Mesothelial cell of epicardium (in vitro differentiated cells): ENCODE data around the gene RBM33. TPM values are rescaled to one million over a fixed set of nuclear protein-coding genes. Genes with fewer than 3 reads are reported as not detected.
A peak's percentile ranks its signal among the peaks of the same experiment; 100 is the strongest.

Experiments
- DNase-seq, 2 experiments: peaks; one replicate each; pipeline ENCODE4 v3.0.0; 2021; ENCODE audit warnings: low spot score in 2 of 2; ENCODE audit not compliant: unreplicated experiment in 2 of 2
- H3K27ac Mint-ChIP-seq: 2 replicates; pipeline ENCODE4 v1.8.0; 2021; ENCODE audit warnings: mixed read lengths
- H3K27me3 Mint-ChIP-seq: 2 replicates; pipeline ENCODE4 v1.8.0; 2021; ENCODE audit warnings: low read depth, mixed read lengths
- H3K36me3 Mint-ChIP-seq: 2 replicates; pipeline ENCODE4 v1.8.0; 2021; ENCODE audit warnings: mixed read lengths
- H3K4me1 Mint-ChIP-seq: 2 replicates; pipeline ENCODE4 v1.8.0; 2021; ENCODE audit warnings: mixed read lengths
- H3K4me3 Mint-ChIP-seq: 2 replicates; pipeline ENCODE4 v1.8.0; 2021; ENCODE audit warnings: mild to moderate bottlenecking, moderate library complexity, mixed read lengths
- H3K9me3 Mint-ChIP-seq: 2 replicates; pipeline ENCODE4 v1.8.0; 2021; ENCODE audit warnings: mixed read lengths
- CTCF ChIP-seq: fragments of 200-600 bp; sonication (generic); IDR thresholded peaks from one replicate; pipeline ENCODE4 v1.5.0; 2021; ENCODE audit warnings: antibody characterized with exemption; ENCODE audit not compliant: unreplicated experiment
- total RNA-seq: library from RNA; stranded (reverse); gene quantifications from 3 replicates; pipeline ENCODE4 v1.2.1, GENCODE V29; 2021

Gene RBM33
- total RNA-seq, 1 donor from 2014 or later = 83.4 TPM

GRCh38 chr7:155735442-155736115, 91.1 kb downstream of the RBM33 start:
- peaks cover 17% of the 10 kb centered on the region for H3K36me3 Mint-ChIP-seq
- H3K4me3 Mint-ChIP-seq = no peak overlapping the region
- no peak overlapping the region for H3K27ac Mint-ChIP-seq
- H3K9me3 Mint-ChIP-seq = no peaks in the 10 kb centered on the region
- no peak for DNase-seq
- no peak for TF ChIP-seq CTCF
- H3K4me1 Mint-ChIP-seq = no peaks in the 10 kb centered on the region
- H3K27me3 Mint-ChIP-seq = no peaks in the 10 kb centered on the region

GRCh38 chr7:155737590-155737989, 93.1 kb downstream of the RBM33 start:
- H3K27me3 Mint-ChIP-seq = no peaks in the 10 kb centered on the region
- H3K36me3 Mint-ChIP-seq = peaks cover 24% of the 10 kb centered on the region

GRCh38 chr7:155738104-155738503, 93.6 kb downstream of the RBM33 start:
- H3K27me3 Mint-ChIP-seq = no peaks in the 10 kb centered on the region
- no peak for TF ChIP-seq CTCF
- no peak overlapping the region for H3K27ac Mint-ChIP-seq
- no peaks in the 10 kb centered on the region for H3K9me3 Mint-ChIP-seq
- H3K4me3 Mint-ChIP-seq = no peak overlapping the region
- no peak for DNase-seq
- H3K36me3 Mint-ChIP-seq = peaks cover 26% of the 10 kb centered on the region
- H3K4me1 Mint-ChIP-seq = no peaks in the 10 kb centered on the region

More at GRCh38 chr7:155737590-155737989, 93.1 kb downstream of the RBM33 start:
- Mint-ChIP-seq H3K9me3 (no peaks in the 10 kb centered on the region), H3K4me3 (no peak overlapping the region), H3K4me1 (no peaks in the 10 kb centered on the region), H3K27ac (no peak overlapping the region)
- no peak for TF ChIP-seq CTCF
- no peak for DNase-seq

- Mint-ChIP-seq H3K36me3 (peaks cover 26% of the 10 kb centered on the region), H3K27me3 (no peaks in the 10 kb centered on the region), H3K9me3 (no peaks in the 10 kb centered on the region), H3K27ac (no peak overlapping the region), H3K4me1 (no peaks in the 10 kb centered on the region), H3K4me3 (no peak overlapping the region)
- peak in 1 of 2 experiments; percentile 57 for DNase-seq
- TF ChIP-seq CTCF = no peak
These were observed 94.4 kb downstream of the RBM33 start for GRCh38 chr7:155738652-155739537.

GRCh38 chr7:155739538-155740143, 95.2 kb downstream of the RBM33 start:
- Mint-ChIP-seq H3K4me1 (no peaks in the 10 kb centered on the region), H3K36me3 (peaks cover 27% of the 10 kb centered on the region), H3K9me3 (no peaks in the 10 kb centered on the region), H3K4me3 (no peak overlapping the region), H3K27me3 (no peaks in the 10 kb centered on the region), H3K27ac (no peak overlapping the region)
- DNase-seq = no peak
- TF ChIP-seq CTCF = no peak
